22Rv1 (cell line): Measurements from ENCODE around the gene LITAF.
"Not testable (repeated sequence)": the region's sequence is repeated elsewhere in the genome, so short reads cannot be mapped to it uniquely, and the experiment has no call there.

Experiments used
- H3K27ac ChIP-seq: fragments of 450-650 bp; 2 replicates; pipeline ENCODE4 v1.5.1; 2017
- ZFX ChIP-seq: fragments of 450-650 bp; IDR thresholded peaks from 2 replicates; pipeline ENCODE4 v1.6.1; 2017; ENCODE audit warnings: antibody characterized with exemption, borderline replicate concordance
- TF ChIP-seq, protein P1 (sequence below): fragments of 450-650 bp; IDR thresholded peaks from 2 replicates; pipeline ENCODE4 v1.5.1; 2017; ENCODE audit warnings: mild to moderate bottlenecking

LITAF gene

DNA sequence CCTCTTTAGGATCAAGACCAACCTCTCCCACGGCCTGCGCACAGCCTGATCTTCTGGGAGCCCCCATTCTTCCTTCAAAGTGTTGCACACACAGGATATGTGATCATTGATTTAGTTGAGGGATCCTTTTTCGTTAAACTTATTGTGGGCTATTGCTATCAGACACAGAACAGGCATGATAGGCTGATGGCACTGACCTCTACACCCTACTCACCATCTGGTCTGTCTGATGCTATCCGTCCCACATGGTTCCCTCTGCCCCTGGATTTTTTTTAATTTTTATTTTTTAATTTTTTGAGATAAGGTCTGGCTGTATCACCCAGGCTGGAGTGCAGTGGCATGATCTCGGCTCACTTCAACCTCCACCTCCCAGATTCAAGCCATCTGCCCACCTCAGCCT lies 19.2 kb upstream of the LITAF start:
- H3K27ac ChIP-seq = no peak overlapping the region
- TF ChIP-seq ZFX = no peak
- TF ChIP-seq, protein P1, sequence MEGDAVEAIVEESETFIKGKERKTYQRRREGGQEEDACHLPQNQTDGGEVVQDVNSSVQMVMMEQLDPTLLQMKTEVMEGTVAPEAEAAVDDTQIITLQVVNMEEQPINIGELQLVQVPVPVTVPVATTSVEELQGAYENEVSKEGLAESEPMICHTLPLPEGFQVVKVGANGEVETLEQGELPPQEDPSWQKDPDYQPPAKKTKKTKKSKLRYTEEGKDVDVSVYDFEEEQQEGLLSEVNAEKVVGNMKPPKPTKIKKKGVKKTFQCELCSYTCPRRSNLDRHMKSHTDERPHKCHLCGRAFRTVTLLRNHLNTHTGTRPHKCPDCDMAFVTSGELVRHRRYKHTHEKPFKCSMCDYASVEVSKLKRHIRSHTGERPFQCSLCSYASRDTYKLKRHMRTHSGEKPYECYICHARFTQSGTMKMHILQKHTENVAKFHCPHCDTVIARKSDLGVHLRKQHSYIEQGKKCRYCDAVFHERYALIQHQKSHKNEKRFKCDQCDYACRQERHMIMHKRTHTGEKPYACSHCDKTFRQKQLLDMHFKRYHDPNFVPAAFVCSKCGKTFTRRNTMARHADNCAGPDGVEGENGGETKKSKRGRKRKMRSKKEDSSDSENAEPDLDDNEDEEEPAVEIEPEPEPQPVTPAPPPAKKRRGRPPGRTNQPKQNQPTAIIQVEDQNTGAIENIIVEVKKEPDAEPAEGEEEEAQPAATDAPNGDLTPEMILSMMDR = no peak

GRCh38 chr16:11605564-11605886 lies 18.8 kb upstream of the LITAF start:
- no peak for TF ChIP-seq ZFX
- TF ChIP-seq, protein P1 = no peak
- no peak overlapping the region for H3K27ac ChIP-seq

- TF ChIP-seq ZFX = no peak
- TF ChIP-seq, protein P1 = no peak
- H3K27ac ChIP-seq = no peak overlapping the region
Observed at GRCh38 chr16:11604783-11605563, 18.3 kb upstream of the LITAF start.

GRCh38 chr16:11604296-11604695 lies 17.6 kb upstream of the LITAF start:
- H3K27ac ChIP-seq = not testable (repeated sequence)

DNA sequence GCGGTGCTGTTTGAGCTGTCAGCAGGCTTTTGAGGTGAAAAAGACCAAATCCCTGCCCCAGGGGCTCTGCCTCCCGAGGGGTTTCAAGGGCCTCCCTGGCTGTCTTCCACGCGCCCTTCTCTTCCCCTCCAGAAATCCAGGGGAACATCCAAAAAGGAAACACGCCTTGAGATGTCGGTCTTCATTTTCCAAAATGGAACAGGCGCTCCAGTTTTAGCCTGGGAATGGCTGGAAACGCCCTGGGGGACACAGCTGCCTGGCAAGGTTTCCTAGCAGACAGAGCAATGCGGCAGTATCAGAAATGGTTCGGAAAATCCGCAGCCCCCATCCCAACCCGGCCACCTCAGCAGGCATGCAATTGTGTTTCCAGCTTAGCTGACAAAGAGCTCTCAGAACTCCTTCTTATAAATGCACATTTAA lies 16.6 kb upstream of the LITAF start:
- no peak overlapping the region for H3K27ac ChIP-seq

DNA sequence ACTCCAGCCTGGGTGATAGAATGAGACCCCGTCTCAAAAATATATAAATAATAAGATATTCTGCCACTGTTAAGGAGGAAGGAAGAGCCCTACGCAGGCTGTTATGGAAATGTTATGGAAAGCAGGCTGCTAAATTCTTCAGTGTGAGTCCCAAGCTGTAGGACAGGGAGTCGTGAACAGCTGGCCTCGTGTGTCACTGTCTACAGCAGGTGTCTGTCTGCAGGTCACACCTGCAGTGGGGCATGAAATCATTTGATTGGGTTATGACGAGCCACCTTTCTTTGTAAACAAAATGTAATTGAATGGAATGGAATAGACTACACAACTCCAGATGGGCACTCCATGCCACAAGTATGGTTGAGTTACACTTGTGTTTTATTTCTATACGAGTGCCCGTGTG lies 15.6 kb upstream of the LITAF start:
- TF ChIP-seq, protein P1 = no peak
- TF ChIP-seq ZFX = no peak
- H3K27ac ChIP-seq = no peak overlapping the region

More for the DNA sequence above, 16.6 kb upstream of the LITAF start:
- no peak for TF ChIP-seq ZFX
- TF ChIP-seq, protein P1 = no peak

DNA sequence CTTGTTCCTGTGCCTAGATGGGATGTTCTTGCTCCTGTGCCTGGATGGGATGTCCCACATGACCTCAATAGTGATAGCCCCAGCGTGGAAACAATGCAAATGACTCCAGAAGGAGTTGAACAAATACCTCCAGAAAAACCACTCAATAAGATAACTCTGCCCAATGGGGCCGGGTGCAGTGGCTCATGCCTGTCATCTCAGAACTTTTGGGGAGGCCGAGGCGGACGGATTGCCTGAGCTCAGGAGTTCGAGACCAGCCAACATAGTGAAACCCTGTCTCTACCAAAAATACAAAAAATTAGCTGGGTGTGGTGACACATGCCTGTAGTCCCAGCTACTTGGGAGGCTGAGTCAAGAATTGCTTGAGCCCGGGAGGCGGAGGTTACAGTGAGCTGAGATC lies 15.2 kb upstream of the LITAF start:
- no peak overlapping the region for H3K27ac ChIP-seq
- TF ChIP-seq, protein P1 = no peak
- TF ChIP-seq ZFX = no peak

GRCh38 chr16:11601425-11601824 lies 14.7 kb upstream of the LITAF start:
- TF ChIP-seq, protein P1 = no peak
- TF ChIP-seq ZFX = no peak
- H3K27ac ChIP-seq = no peak overlapping the region
